Esophagus muscularis mucosa (tissue), 4 donors: ENCODE data around the gene P3H3. TPM values are rescaled to one million over a fixed set of nuclear protein-coding genes. Genes with fewer than 3 reads are reported as not detected.

Source experiments
- DNase-seq: peaks from one replicate; pipeline ENCODE4 v3.0.0-alpha.2; 2017; ENCODE audit errors: extremely low spot score
- H3K27ac ChIP-seq, 4 donors: fragments of 200-600 bp; sonication (generic); replicated peaks in 1 of 4; 1 replicate in 3 of 4; 2 replicates in 1 of 4; pipeline ENCODE4 v1.5.1; 2016 to 2019; ENCODE audit warnings: mild to moderate bottlenecking in 1 of 4
- H3K27me3 ChIP-seq, 4 donors: fragments of 200-600 bp; sonication (generic); one replicate each; pipeline versions ENCODE4 v1.5.1 to v1.6.0; 2016 to 2019
- H3K36me3 ChIP-seq, 4 donors: fragments of 200-600 bp; sonication (generic); one replicate each; pipeline ENCODE4 v1.5.1; 2016 to 2019
- H3K4me1 ChIP-seq, 4 donors: fragments of 200-600 bp; sonication (generic); one replicate each; pipeline ENCODE4 v1.5.1; 2016 to 2019
- H3K4me3 ChIP-seq, 4 donors: fragments of 200-600 bp; sonication (generic); 1 replicate in 2 of 4; 2 replicates in 2 of 4; pipeline ENCODE4 v1.5.1; 2016 to 2019; ENCODE audit warnings: mild to moderate bottlenecking in 4 of 4, moderate library complexity in 1 of 4
- H3K9me3 ChIP-seq, 4 donors: fragments of 200-600 bp; sonication (generic); 1 replicate in 3 of 4; 2 replicates in 1 of 4; pipeline ENCODE4 v1.5.1; 2016 to 2019
- CTCF ChIP-seq, 3 experiments: fragments of 200-600 bp in 2 of 3; fragments of 450-650 bp in 1 of 3; sonication (generic) in 2 of 3; IDR thresholded peaks; one replicate each; pipeline ENCODE4 v1.5.1; 2017 to 2019; ENCODE audit warnings: antibody characterized with exemption in 3 of 3, mild to moderate bottlenecking in 2 of 3, moderate library complexity in 1 of 3
- EP300 ChIP-seq: sonication (generic); formaldehyde crosslinking; IDR thresholded peaks from one replicate; pipeline ENCODE4 v1.6.1; 2017; ENCODE audit warnings: antibody characterized with exemption
- POLR2A ChIP-seq: fragments of 450-650 bp; IDR thresholded peaks from one replicate; pipeline ENCODE4 v1.6.1; 2017; ENCODE audit warnings: antibody characterized with exemption, moderate library complexity, mild to moderate bottlenecking, low read depth
- POLR2AphosphoS5 ChIP-seq, 2 donors: sonication (generic); formaldehyde crosslinking; IDR thresholded peaks; one replicate each; pipeline ENCODE4 v1.6.1; 2017; ENCODE audit warnings: antibody characterized with exemption in 2 of 2
- WGBS: methylation state at CpG from one replicate; pipeline ENCODE4 v1.1.5; 2018; 5-methylcytosine and 5-hydroxymethylcytosine counted together
- intact Hi-C: fragments of 100-400 bp; cut with DNase I; formaldehyde crosslinking; loops from one replicate; pipeline ENCODE4 v1.15.1; 2023
- total RNA-seq, 4 donors: library from RNA; depleted of rRNA; stranded (reverse); fragments of >200 nt; gene quantifications; one replicate each; pipeline versions ENCODE4 v1.1.0 to v1.2.1, GENCODE V29; 2016

Gene P3H3
- total RNA-seq, 4 donors from 2014 or later, result 16.4 to 30.7 (median 26.8) TPM

GRCh38 chr12:6786416-6787094 lies 41.7 kb upstream of the P3H3 start:
- Histone ChIP-seq H3K9me3 (no peaks in the 10 kb centered on the region), H3K4me1 (peaks cover 0 to 3% (median 0%) of the 10 kb centered on the region in 4 donors), H3K36me3 (no peaks in the 10 kb centered on the region), H3K27ac (no peak overlapping the region), H3K4me3 (no peak overlapping the region), H3K27me3 (no peaks in the 10 kb centered on the region)
- intact Hi-C loops, result no loop called here
- TF ChIP-seq POLR2A, result no peak
- TF ChIP-seq CTCF (IDR thresholded peaks at IDR 0.05), result no peak
- WGBS, result 64% methylated on average over 9 of the region's 9 CpGs
- DNase-seq, result no peak

GRCh38 chr12:6787309-6787708 lies 40.9 kb upstream of the P3H3 start:
- Histone ChIP-seq H3K4me1 (peaks cover 0 to 6% (median 1%) of the 10 kb centered on the region in 4 donors), H3K9me3 (no peaks in the 10 kb centered on the region), H3K4me3 (no peak overlapping the region), H3K27ac (no peak overlapping the region), H3K27me3 (no peaks in the 10 kb centered on the region), H3K36me3 (no peaks in the 10 kb centered on the region)
- intact Hi-C loops, result no loop called here
- DNase-seq, result no peak
- TF ChIP-seq POLR2A, result no peak
- TF ChIP-seq EP300, result no peak
- no peak for TF ChIP-seq CTCF (IDR thresholded peaks at IDR 0.05)
- 94% methylated on average over 5 of the region's 5 CpGs for WGBS

- H3K36me3 ChIP-seq, result no peaks in the 10 kb centered on the region
- 56% methylated on average over 15 of the region's 18 CpGs for WGBS
- H3K4me3 ChIP-seq, result peak within 1 kb of the TSS; percentile 23 to 46 (median 32)
- DNase-seq, result no peak
- intact Hi-C loops, result no loop called here
- no peaks in the 10 kb centered on the region for H3K9me3 ChIP-seq
- TF ChIP-seq POLR2AphosphoS5 (IDR thresholded peaks at IDR 0.05), result peak in 1 of 2 donors; percentile 53
- no peak for TF ChIP-seq EP300
- TF ChIP-seq CTCF (IDR thresholded peaks at IDR 0.05), result no peak
- TF ChIP-seq POLR2A, result no peak
- peak within 1 kb of the TSS in 3 of 4 donors; percentile 4 to 20 (median 9) for H3K27ac ChIP-seq
- H3K4me1 ChIP-seq, result peaks cover 0 to 15% (median 6%) of the 10 kb centered on the region in 4 donors
- H3K27me3 ChIP-seq, result no peaks in the 10 kb centered on the region
These were observed 39.0 kb upstream of the P3H3 start, which contains the start of gene CD4 for GRCh38 chr12:6788972-6789924. Gene CD4, plus strand, starts transcription at chr12:6789528. Its CDS starts 10,611 bp downstream, at chr12:6800139.

- Histone ChIP-seq H3K4me3 (no peak overlapping the region), H3K9me3 (no peaks in the 10 kb centered on the region), H3K27ac (peak overlapping the region in 1 of 4 donors; percentile 7), H3K27me3 (no peaks in the 10 kb centered on the region), H3K4me1 (peaks cover 0 to 12% (median 6%) of the 10 kb centered on the region in 4 donors), H3K36me3 (no peaks in the 10 kb centered on the region)
- DNase-seq, result no peak
- no peak for TF ChIP-seq CTCF (IDR thresholded peaks at IDR 0.05)
- no peak for TF ChIP-seq POLR2AphosphoS5 (IDR thresholded peaks at IDR 0.05)
- TF ChIP-seq POLR2A, result no peak
- no peak for TF ChIP-seq EP300
- intact Hi-C loops, result no loop called here
- WGBS, result 90% methylated on average over 12 of the region's 12 CpGs
These were observed 37.6 kb upstream of the P3H3 start for GRCh38 chr12:6790496-6791150.
